Caki2 (cell line): Measurements from ENCODE around the gene TMEM25. TPM values are rescaled to one million over a fixed set of nuclear protein-coding genes. Genes with fewer than 3 reads are reported as not detected.
"Not testable (repeated sequence)": the region's sequence is repeated elsewhere in the genome, so short reads cannot be mapped to it uniquely, and the experiment has no call there.

Source experiments
- DNase-seq: peaks from one replicate; pipeline ENCODE4 v3.0.0-alpha.2; 2015; ENCODE audit warnings: low read depth
- in situ Hi-C: cut with HindIII; loops from 2 replicates; pipeline ENCODE4 v1.10.0; 2016; ENCODE audit warnings: low sequenced_read_pairs, low pct_unique_long_range_greater_than_20kb, mixed read lengths
- total RNA-seq: library from RNA; depleted of rRNA; stranded (reverse); fragments of >200 nt; shearing (Covaris generic); gene quantifications from 2 replicates; pipeline ENCODE4 v1.2.3, GENCODE V29; 2014; ENCODE audit warnings: low replicate concordance; rRNA removed

TMEM25 gene
- total RNA-seq: 3.0 and 7.9 TPM in 2 replicates

- in situ Hi-C loops: no loop called here
Observed at GRCh38 chr11:118530683-118531596, at the start of gene TMEM25. Gene TMEM25 (plus strand): TSS chr11:118531192. CDS start chr11:118531802, 610 bp downstream.

GRCh38 chr11:118481238-118481637 lies 49.8 kb upstream of the TMEM25 start:
- DNase-seq, in situ Hi-C loops: not testable (repeated sequence)

More at GRCh38 chr11:118530683-118531596, at the start of gene TMEM25:
- peak; percentile 43 for DNase-seq

- DNase-seq: no peak
- in situ Hi-C loops: no loop called here
Observed at GRCh38 chr11:118484405-118484804, 46.6 kb upstream of the TMEM25 start.

GRCh38 chr11:118485273-118485672 lies 45.7 kb upstream of the TMEM25 start:
- no peak for DNase-seq
- in situ Hi-C loops: no loop called here

- DNase-seq: peak; percentile 43
- in situ Hi-C loops: no loop called here
Observed at GRCh38 chr11:118488480-118489109, 42.4 kb upstream of the TMEM25 start.

GRCh38 chr11:118491041-118491440 lies 40.0 kb upstream of the TMEM25 start:
- no peak for DNase-seq
- in situ Hi-C loops: no loop called here

GRCh38 chr11:118497831-118498230 lies 33.2 kb upstream of the TMEM25 start:
- DNase-seq: no peak
- in situ Hi-C loops: no loop called here

- in situ Hi-C loops: no loop called here
- no peak for DNase-seq
Observed at GRCh38 chr11:118503216-118503615, 27.8 kb upstream of the TMEM25 start.

GRCh38 chr11:118511601-118512000 lies 19.4 kb upstream of the TMEM25 start:
- no peak for DNase-seq
- in situ Hi-C loops: no loop called here

- in situ Hi-C loops: no loop called here
- DNase-seq: no peak
Observed at GRCh38 chr11:118514103-118514502, 16.9 kb upstream of the TMEM25 start.

- no peak for DNase-seq
- in situ Hi-C loops: no loop called here
Observed at GRCh38 chr11:118519549-118519948, 11.4 kb upstream of the TMEM25 start.

GRCh38 chr11:118521892-118522311 lies 9.1 kb upstream of the TMEM25 start:
- DNase-seq: no peak
- in situ Hi-C loops: no loop called here

- peak; percentile 19 for DNase-seq
Observed at GRCh38 chr11:118522571-118523072, 8.4 kb upstream of the TMEM25 start.

GRCh38 chr11:118524356-118524755 lies 6.6 kb upstream of the TMEM25 start:
- in situ Hi-C loops: no loop called here

More at GRCh38 chr11:118522571-118523072, 8.4 kb upstream of the TMEM25 start:
- in situ Hi-C loops: no loop called here

GRCh38 chr11:118524757-118525470 lies 6.1 kb upstream of the TMEM25 start:
- no peak for DNase-seq
- in situ Hi-C loops: no loop called here

More at GRCh38 chr11:118524356-118524755, 6.6 kb upstream of the TMEM25 start:
- DNase-seq: no peak

GRCh38 chr11:118526688-118527087 lies 4.3 kb upstream of the TMEM25 start:
- no peak for DNase-seq
- in situ Hi-C loops: no loop called here

GRCh38 chr11:118527109-118527508 lies 3.9 kb upstream of the TMEM25 start, which contains the start of gene TTC36:
Gene TTC36 (plus strand): TSS chr11:118527474. CDS start chr11:118527495, 21 bp downstream.
- in situ Hi-C loops: no loop called here
- no peak for DNase-seq

GRCh38 chr11:118528511-118528910 lies 2.5 kb upstream of the TMEM25 start:
- no peak for DNase-seq
- in situ Hi-C loops: no loop called here
